Nephron (organoid): ENCODE measurements around the gene ZNF580.

Experiments used
- H3K27ac Mint-ChIP-seq, 3 experiments: 2 replicates each; pipeline ENCODE4 v1.8.0; 2020; ENCODE audit warnings: mixed read lengths in 3 of 3, mild to moderate bottlenecking in 2 of 3, moderate library complexity in 1 of 3
- H3K27me3 Mint-ChIP-seq: 2 replicates; pipeline ENCODE4 v1.8.0; 2021; ENCODE audit warnings: low read depth, mild to moderate bottlenecking, moderate library complexity, mixed read lengths
- H3K36me3 Mint-ChIP-seq: 2 replicates; pipeline ENCODE4 v1.8.0; 2020; ENCODE audit warnings: low read depth, mixed read lengths
- H3K4me1 Mint-ChIP-seq: 2 replicates; pipeline ENCODE4 v1.8.0; 2020; ENCODE audit warnings: mixed read lengths
- H3K4me3 Mint-ChIP-seq, 3 experiments: 2 replicates each; pipeline ENCODE4 v1.8.0; 2020; ENCODE audit warnings: mild to moderate bottlenecking in 3 of 3, mixed read lengths in 3 of 3, moderate library complexity in 2 of 3
- H3K9me3 Mint-ChIP-seq: 2 replicates; pipeline ENCODE4 v1.8.0; 2020; ENCODE audit warnings: mixed read lengths
- TF ChIP-seq, protein P1 (sequence below), 3 experiments: fragments of 200-600 bp; sonication (generic); IDR thresholded peaks; one replicate each; pipeline ENCODE4 v1.5.0; 2021; ENCODE audit warnings: antibody characterized with exemption in 3 of 3; ENCODE audit not compliant: unreplicated experiment in 3 of 3

Gene ZNF580

DNA sequence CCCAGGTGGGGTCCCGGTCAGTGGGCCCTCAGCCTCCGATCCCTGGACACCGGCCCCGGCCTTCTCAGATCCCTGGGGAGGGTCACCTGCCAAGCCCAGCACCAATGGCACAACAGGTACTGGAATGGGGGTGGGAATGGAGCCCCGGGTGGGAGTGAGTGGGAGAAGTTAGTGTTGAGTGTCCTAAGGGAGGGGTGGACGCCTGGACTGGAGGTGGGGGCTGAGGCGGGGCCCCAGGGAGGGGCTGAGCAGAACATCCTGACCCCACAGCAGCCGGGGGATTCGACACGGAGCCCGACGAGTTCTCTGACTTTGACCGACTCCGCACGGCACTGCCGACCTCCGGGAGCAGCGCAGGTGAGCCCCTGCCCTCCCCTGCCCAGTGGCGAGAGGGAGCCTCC is 51.9 kb downstream of the ZNF580 start:
- Mint-ChIP-seq H3K27me3 (no peaks in the 10 kb centered on the region), H3K9me3 (no peaks in the 10 kb centered on the region), H3K27ac (no peak overlapping the region), H3K4me3 (no peak overlapping the region), H3K36me3 (peaks cover 40% of the 10 kb centered on the region), H3K4me1 (peaks cover 7% of the 10 kb centered on the region)
- TF ChIP-seq, protein P1, sequence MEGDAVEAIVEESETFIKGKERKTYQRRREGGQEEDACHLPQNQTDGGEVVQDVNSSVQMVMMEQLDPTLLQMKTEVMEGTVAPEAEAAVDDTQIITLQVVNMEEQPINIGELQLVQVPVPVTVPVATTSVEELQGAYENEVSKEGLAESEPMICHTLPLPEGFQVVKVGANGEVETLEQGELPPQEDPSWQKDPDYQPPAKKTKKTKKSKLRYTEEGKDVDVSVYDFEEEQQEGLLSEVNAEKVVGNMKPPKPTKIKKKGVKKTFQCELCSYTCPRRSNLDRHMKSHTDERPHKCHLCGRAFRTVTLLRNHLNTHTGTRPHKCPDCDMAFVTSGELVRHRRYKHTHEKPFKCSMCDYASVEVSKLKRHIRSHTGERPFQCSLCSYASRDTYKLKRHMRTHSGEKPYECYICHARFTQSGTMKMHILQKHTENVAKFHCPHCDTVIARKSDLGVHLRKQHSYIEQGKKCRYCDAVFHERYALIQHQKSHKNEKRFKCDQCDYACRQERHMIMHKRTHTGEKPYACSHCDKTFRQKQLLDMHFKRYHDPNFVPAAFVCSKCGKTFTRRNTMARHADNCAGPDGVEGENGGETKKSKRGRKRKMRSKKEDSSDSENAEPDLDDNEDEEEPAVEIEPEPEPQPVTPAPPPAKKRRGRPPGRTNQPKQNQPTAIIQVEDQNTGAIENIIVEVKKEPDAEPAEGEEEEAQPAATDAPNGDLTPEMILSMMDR (IDR thresholded peaks at IDR 0.05; ENCODE audit: unreplicated experiment in 3 of 3) = no peak
